ENCODE data around the gene KIF6.

KIF6 gene

DNA sequence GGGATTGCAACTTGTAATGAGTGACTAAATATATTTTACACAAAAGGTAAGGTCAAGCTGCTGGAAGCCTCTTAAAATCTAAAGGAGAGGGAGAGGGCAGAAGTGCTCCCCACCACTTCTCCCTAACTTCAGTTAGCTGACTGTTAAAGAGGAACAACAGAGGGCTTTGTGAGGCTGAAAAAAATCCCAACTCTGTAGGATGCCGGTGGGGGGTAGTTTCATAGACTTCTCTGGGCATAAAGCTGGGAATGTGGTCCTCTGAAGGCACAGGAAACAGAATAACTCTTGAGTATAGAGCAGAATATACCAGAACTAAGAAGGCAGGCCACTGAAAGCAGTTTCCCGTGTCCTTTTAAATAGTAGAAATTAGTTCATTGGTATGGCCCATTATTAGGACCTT is 71.6 kb downstream of the KIF6 start:
- DNase-seq (ENCODE audit: low read depth in 2 of 2) = no peak
- H3K4me3 ChIP-seq (replicated peaks in 1 of 2; ENCODE audit: low read depth in 2 of 2, low read length in 2 of 2) = no peak overlapping the region
- TF ChIP-seq, protein P1, sequence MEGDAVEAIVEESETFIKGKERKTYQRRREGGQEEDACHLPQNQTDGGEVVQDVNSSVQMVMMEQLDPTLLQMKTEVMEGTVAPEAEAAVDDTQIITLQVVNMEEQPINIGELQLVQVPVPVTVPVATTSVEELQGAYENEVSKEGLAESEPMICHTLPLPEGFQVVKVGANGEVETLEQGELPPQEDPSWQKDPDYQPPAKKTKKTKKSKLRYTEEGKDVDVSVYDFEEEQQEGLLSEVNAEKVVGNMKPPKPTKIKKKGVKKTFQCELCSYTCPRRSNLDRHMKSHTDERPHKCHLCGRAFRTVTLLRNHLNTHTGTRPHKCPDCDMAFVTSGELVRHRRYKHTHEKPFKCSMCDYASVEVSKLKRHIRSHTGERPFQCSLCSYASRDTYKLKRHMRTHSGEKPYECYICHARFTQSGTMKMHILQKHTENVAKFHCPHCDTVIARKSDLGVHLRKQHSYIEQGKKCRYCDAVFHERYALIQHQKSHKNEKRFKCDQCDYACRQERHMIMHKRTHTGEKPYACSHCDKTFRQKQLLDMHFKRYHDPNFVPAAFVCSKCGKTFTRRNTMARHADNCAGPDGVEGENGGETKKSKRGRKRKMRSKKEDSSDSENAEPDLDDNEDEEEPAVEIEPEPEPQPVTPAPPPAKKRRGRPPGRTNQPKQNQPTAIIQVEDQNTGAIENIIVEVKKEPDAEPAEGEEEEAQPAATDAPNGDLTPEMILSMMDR (IDR thresholded peaks at IDR 0.05; ENCODE audit: low read depth, low read length) = no peak

- no peak overlapping the region for H3K4me3 ChIP-seq (replicated peaks in 1 of 2; ENCODE audit: low read depth in 2 of 2, low read length in 2 of 2)
- TF ChIP-seq, protein P1 (IDR thresholded peaks at IDR 0.05; ENCODE audit: low read depth, low read length) = no peak
Measured at GRCh38 chr6:39649996-39650395, 75.2 kb downstream of the KIF6 start.

GRCh38 chr6:39646751-39647420 is 78.3 kb downstream of the KIF6 start:
- no peak overlapping the region for H3K4me3 ChIP-seq (replicated peaks in 1 of 2; ENCODE audit: low read depth in 2 of 2, low read length in 2 of 2)
- TF ChIP-seq, protein P1 (IDR thresholded peaks at IDR 0.05; ENCODE audit: low read depth, low read length) = no peak
- DNase-seq (ENCODE audit: low read depth in 2 of 2) = no peak

More at GRCh38 chr6:39649996-39650395, 75.2 kb downstream of the KIF6 start:
- DNase-seq (ENCODE audit: low read depth in 2 of 2) = no peak

DNA sequence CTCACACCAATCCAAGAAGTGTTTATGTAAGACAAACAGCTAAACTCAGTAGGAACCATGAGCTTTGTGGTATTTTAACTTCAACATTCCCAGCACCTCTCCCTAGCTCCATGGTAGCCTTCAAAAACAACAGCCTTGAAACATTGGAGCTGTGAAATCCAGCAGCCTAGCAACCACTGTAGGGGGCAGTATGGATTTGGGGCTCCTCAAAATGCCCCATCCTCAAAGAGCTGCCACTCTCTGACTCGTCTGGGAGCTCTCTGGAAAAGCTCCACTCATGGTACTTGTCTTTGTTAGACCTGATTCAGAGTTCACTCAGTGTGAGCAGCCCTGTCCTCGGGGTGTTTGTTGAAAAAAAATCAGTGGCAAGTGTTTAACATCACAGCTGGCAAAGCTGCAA is 82.9 kb downstream of the KIF6 start:
- DNase-seq (ENCODE audit: low read depth in 2 of 2) = no peak
- H3K4me3 ChIP-seq (replicated peaks in 1 of 2; ENCODE audit: low read depth in 2 of 2, low read length in 2 of 2) = no peak overlapping the region
- TF ChIP-seq, protein P1 (IDR thresholded peaks at IDR 0.05; ENCODE audit: low read depth, low read length) = no peak

DNA sequence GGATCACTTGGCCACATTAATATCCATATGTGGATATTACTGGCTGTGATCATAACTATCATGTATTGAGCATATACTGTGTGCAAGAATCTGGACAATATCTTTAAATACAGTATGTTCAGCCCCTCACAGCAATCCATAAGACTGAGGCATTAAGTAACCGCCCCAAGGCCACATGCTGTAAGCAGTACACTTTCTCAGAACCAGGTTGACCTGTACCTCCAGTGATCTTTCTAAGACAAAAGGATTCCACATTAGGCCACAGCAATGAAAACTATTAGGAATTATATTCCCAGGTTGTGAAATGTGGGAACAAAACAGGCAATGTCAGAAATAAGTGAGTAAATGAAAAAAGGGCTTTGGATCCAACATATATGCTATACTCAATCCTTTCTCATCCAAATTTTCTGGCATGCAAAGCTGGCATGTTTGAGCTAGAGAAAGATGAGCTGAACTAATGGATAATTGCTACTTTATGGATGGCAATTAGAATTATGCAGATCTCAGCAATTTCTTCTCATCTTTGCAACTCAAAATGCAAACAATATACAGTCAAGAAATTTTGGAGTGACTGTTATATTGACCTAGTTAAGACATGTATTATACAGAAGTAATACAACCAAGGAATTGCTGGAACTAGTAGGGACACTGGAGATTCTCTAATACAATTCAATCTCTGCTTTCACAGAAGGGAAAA is 86.9 kb downstream of the KIF6 start:
- H3K4me3 ChIP-seq (replicated peaks in 1 of 2; ENCODE audit: low read depth in 2 of 2, low read length in 2 of 2) = no peak overlapping the region
- TF ChIP-seq, protein P1 (IDR thresholded peaks at IDR 0.05; ENCODE audit: low read depth, low read length) = no peak
- no peak for DNase-seq (ENCODE audit: low read depth in 2 of 2)

DNA sequence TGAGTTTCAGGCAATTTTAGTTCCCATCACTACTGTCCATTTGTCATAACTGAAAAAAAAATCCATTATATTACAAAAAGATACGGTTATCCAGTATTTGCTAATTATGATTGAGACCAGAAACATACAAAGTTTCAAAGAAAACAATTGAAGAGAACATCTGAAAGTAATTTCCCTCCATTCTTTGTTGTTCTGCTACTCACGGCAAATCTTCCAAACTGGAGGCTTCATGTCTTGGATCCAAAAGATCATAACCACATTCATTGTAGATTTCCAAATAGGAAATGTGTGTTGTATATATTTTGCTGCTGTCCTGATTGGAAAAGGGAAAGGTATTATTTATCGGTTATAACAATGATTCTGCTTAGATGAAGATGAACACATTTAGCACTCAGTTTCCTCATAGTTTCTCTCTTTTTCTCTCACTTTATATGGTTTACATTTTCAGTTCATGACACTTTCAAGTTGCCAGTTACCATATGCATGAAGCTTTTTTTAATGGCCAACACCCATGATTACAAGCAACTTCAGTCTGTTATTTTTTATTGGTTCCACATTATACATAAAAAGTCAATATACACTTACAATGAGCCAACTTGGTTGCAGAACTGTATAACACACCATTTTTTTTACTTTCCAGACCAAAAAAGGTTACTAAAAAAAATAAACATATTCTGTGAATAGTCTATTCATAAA is 90.4 kb downstream of the KIF6 start:
- no peak overlapping the region for H3K4me3 ChIP-seq (replicated peaks in 1 of 2; ENCODE audit: low read depth in 2 of 2, low read length in 2 of 2)
- no peak for DNase-seq (ENCODE audit: low read depth in 2 of 2)
- TF ChIP-seq, protein P1 (IDR thresholded peaks at IDR 0.05; ENCODE audit: low read depth, low read length) = no peak

Data from cardiac fibroblast (primary cell).